Testis (tissue), 2 donors: ENCODE data around the gene GHDC.

Experiments
- CTCF ChIP-seq, 3 experiments: fragments of 450-650 bp in 2 of 3; fragments of 200-600 bp in 1 of 3; sonication (generic) in 1 of 3; IDR thresholded peaks; one replicate each; pipeline ENCODE4 v1.5.1; 2016 to 2019; ENCODE audit warnings: antibody characterized with exemption in 3 of 3, mild to moderate bottlenecking in 2 of 3, moderate library complexity in 1 of 3
- POLR2A ChIP-seq: fragments of 450-650 bp; IDR thresholded peaks from one replicate; pipeline ENCODE4 v1.6.1; 2017; ENCODE audit warnings: antibody characterized with exemption, mild to moderate bottlenecking, moderate library complexity

GRCh38 chr17:42233994-42234393, 39.7 kb upstream of the GHDC start:
- no peak for TF ChIP-seq POLR2A
- no peak for TF ChIP-seq CTCF (IDR thresholded peaks at IDR 0.05)
